Activated CD8-positive, alpha-beta memory T cell treated with anti-CD3 and anti-CD28 coated beads, Interleukin-2, amount 50 U/mL, for 1 hour (primary cell): ENCODE measurements around the gene SYF2.

Experiments
- DNase-seq: peaks from one replicate; pipeline ENCODE4 v3.0.0-alpha.2; 2020; ENCODE audit errors: extremely low read depth

The SYF2 gene

DNA sequence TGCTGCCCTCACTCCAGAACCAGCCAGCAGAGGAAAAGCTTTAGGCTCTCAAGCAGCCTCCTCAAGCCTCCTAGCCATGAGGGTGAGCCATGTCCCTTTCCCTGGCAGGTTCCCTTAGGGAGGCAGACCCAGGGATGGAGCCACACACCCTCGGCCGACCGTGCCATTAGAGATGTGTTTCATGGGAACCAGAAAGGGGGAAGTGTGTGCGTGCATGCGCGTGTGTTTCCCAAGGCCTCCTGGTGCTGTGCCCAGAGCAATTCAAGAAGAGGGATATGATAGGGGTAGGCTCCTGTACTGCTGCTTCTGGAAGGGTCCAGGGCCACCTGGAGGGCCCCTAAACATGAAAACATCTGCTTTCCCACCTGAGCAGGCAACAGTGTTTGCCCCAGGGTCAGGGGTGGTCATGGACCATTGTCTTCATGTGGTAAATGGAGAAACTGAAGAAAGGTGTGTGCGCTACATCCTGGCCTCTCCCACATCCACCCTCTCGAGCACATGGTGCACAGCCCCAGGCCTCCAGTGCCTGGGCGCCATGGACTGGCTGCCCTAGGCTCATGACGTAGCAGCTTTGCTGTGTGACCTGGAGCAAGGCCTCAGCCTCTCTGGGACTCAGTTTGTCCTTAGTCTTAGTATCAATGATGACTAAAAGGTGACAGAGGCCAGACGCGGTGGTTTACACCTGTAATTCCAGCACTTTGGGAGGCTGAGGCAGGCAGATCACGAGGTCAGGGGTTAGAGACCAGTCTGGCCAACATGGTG, 48.1 kb downstream of the SYF2 start:
- no peak for DNase-seq

DNA sequence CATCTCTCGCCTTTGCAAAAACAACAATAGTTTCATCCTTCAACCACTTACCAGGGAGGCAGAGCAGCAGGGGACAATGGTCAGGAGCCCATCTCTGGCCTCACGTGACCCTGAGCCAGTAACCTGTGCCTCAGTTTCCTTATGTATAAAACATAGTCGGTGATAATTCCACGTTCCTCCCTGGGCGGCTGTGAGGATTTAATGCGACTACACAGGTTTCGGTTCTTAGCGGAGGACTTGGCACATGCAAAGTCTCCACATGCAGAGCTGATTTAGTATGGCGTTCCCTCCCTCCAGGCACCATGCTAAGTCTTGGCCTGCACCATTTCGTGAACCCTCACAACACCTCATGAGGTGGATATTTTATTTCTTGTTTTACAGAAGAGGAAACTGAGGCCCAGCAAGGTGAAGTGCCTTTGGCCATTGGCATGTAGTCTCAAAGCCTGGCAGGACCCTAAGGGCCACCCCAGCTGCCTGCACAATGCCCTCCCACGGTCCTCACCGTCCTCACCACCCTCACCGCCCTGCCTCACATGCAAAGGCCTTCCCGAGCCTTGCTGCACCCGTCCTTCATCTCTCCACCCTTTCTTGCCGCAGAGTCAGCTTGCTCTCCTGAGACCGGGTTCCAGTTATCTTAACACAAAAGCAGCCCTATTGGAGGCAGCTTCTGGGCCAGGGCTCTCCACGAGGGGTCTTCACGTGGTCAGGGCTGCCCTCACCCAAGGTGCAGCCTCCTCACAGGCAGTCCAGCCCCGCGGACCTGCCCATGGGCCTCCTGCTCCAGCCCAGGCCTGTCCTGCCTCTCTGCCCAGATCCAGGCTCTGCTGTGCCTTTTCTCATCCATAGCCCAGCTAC, 48.9 kb downstream of the SYF2 start:
- DNase-seq, result no peak

GRCh38 chr1:25182629-25183028, 49.7 kb downstream of the SYF2 start:
- no peak for DNase-seq

- DNase-seq, result no peak
Measured at GRCh38 chr1:25180996-25181395, 51.3 kb downstream of the SYF2 start.

DNA sequence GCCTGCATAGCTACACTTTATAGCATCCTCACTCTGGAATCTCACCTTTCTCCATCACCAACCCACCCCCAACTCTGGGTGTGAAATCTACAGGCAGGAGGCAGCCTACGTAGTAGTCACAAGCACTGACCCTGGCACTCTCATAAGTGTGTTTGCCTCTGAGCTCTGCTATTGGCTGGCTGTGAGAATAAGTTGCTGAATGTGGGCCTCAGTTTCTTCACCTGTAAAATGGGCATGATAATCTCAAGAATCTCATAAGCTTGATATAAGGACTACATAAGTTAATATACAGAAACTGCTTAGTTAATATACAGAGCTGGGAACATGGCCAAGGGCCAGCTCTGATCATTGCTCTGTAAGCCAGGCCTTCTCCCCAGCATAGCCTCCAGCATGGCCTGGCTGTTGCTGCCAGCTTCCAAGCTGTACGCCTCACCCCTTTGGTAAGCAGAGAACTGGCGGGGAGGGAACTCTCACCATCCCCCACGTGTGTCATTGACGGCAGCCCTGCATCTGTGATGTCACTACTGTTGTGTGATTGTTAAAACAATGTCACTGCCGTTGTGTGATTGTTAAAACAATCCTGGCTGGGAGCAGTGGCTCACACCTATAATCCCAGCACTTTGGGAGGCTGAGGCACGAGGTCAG, 53.3 kb downstream of the SYF2 start:
- DNase-seq, result no peak

GRCh38 chr1:25174730-25175612, 57.3 kb downstream of the SYF2 start:
- DNase-seq, result no peak

GRCh38 chr1:25174363-25174729, 58.0 kb downstream of the SYF2 start:
- DNase-seq, result no peak

GRCh38 chr1:25173809-25174340, 58.4 kb downstream of the SYF2 start:
- DNase-seq, result no peak
